SK-N-MC (cell line): ENCODE results near the gene VPS52.

Source experiments
- EZH2 ChIP-seq: fragments of 200-600 bp; sonication (generic); IDR thresholded peaks from one replicate; pipeline ENCODE4 v1.6.1; 2017; ENCODE audit warnings: antibody characterized with exemption
- FOXP2 ChIP-seq: optimal IDR thresholded peaks from 2 replicates; pipeline ENCODE3; 2011; ENCODE audit warnings: mild to moderate bottlenecking, moderate library complexity; ENCODE audit not compliant: insufficient read depth; ENCODE audit errors: extremely low read length, control extremely low read depth
- POLR2AphosphoS5 ChIP-seq: IDR thresholded peaks from 2 replicates; pipeline ENCODE4 v1.6.1; 2012; ENCODE audit warnings: mild to moderate bottlenecking, low read depth, low read length, borderline replicate concordance

DNA sequence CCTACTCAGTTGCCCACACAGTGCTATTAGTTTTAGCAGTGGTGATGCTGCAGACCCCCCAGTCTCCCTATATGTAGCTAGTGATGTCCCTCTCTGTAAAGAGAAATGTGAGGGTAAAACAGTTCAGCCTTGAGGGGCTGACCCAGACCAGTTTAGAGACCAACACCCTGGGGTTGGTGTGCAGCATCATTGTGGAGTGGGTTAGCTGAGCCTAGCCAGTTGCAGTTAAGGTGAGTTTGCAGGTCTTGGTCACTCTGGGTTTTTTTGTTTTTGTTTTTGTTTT is 4.8 kb upstream of the VPS52 start:
- TF ChIP-seq EZH2 (no peak), POLR2AphosphoS5 (no peak), FOXP2 (no peak)
